H1 (cell line): ENCODE measurements around the gene HRH3. TPM values are rescaled to one million over a fixed set of nuclear protein-coding genes. Genes with fewer than 3 reads are reported as not detected.

Source experiments
- POU5F1 ChIP-seq: IDR thresholded peaks from 2 replicates; pipeline ENCODE4 v1.6.1; 2011; ENCODE audit warnings: low read depth, mild to moderate bottlenecking, low read length, moderate library complexity
- RFX5 ChIP-seq: IDR thresholded peaks from 2 replicates; pipeline ENCODE4 v1.6.1; 2011; ENCODE audit warnings: low read depth, low read length, improper control_type of control experiment, borderline replicate concordance
- TCF12 ChIP-seq: IDR thresholded peaks from 2 replicates; pipeline ENCODE4 v1.6.1; 2011; ENCODE audit warnings: low read depth, mild to moderate bottlenecking, low read length
- polyA plus RNA-seq, 7 experiments: library from polyadenylated mRNA; depleted of rRNA in 3 of 7; stranded (reverse) in 5 of 7; unstranded in 2 of 7; fragments of >200 nt in 5 of 7; fragments of 200-250 nt in 2 of 7; gene quantifications; 1 replicate in 5 of 7; 2 replicates in 1 of 7; 4 replicates in 1 of 7; pipeline versions ENCODE4 v1.2.1 to v1.2.3, GENCODE V29; 2011 to 2013; ENCODE audit warnings: missing spikeins in 2 of 7, mixed read lengths in 2 of 7
- total RNA-seq: library from RNA; stranded (reverse); fragmentation: NEBNext Ultra II Directional; extraction: Animal tissue kit (Norgen Biotek cat#: 25700); gene quantifications from 2 replicates; pipeline ENCODE4 v1.2.1, GENCODE V29; 2021

Gene HRH3
- total and polyA plus RNA-seq, 2 of the 8 experiments (the other 6 are each of a cell fraction or from before 2014, with no cell fraction given), result 2.0 to 4.5 TPM

DNA sequence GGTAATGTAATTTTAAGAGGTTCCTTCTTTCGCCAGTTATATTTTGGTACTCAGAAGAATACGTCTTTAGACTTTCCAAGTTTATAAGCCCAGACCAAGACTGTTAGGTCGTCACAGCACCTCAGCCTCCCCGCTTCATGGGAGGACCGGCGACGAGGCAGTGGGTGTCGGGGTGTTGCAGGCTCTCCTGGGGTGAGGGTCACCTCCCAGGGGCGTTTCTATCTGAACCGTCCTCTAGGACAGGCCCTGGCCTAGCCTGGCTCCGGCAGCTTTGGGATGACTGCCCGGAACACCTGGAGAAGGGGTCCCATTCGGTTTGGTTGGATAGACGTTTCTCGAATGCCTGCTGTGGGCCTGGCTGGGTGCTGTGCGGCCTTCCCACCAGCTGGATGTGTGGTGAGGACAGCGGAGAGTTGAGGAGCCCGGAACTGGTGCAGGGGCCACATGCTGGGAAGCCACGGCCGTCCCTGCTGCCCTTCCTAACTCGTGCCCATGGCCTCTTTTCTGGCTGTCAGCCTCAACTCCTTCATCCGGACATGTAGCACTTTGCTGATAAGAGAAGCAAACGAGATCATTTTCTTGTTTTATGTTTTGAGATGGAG lies 19.3 kb upstream of the HRH3 start (continued):
- TF ChIP-seq TCF12, result no peak
- no peak for TF ChIP-seq POU5F1
- TF ChIP-seq RFX5, result no peak
